Immature natural killer cell (primary cell): ENCODE data around the gene AADACL2. TPM values are rescaled to one million over a fixed set of nuclear protein-coding genes. Genes with fewer than 3 reads are reported as not detected.

Source experiments
- DNase-seq, 3 donors: peaks; one replicate each; pipeline ENCODE4 v3.0.0; 2022; ENCODE audit warnings: mixed read lengths in 1 of 3
- H3K27ac Mint-ChIP-seq, 6 donors: one replicate each; pipeline ENCODE4 v1.8.0; 2020; ENCODE audit warnings: mixed read lengths in 6 of 6, mild to moderate bottlenecking in 5 of 6, inconsistent platforms in 4 of 6, moderate library complexity in 3 of 6
- H3K27me3 Mint-ChIP-seq, 3 donors: one replicate each; pipeline ENCODE4 v1.8.0; 2020 to 2021; ENCODE audit warnings: low read depth in 3 of 3, mild to moderate bottlenecking in 3 of 3, mixed read lengths in 3 of 3, moderate library complexity in 3 of 3, inconsistent platforms in 1 of 3
- H3K36me3 Mint-ChIP-seq, 3 donors: one replicate each; pipeline ENCODE4 v1.8.0; 2020; ENCODE audit warnings: mixed read lengths in 3 of 3, inconsistent platforms in 2 of 3, mild to moderate bottlenecking in 2 of 3
- H3K4me1 Mint-ChIP-seq, 2 donors: one replicate each; pipeline ENCODE4 v1.8.0; 2020; ENCODE audit warnings: inconsistent platforms in 2 of 2, mild to moderate bottlenecking in 2 of 2, mixed read lengths in 2 of 2, moderate library complexity in 1 of 2
- H3K4me3 Mint-ChIP-seq, 5 donors: one replicate each; pipeline ENCODE4 v1.8.0; 2020; ENCODE audit warnings: mild to moderate bottlenecking in 5 of 5, mixed read lengths in 5 of 5, inconsistent platforms in 3 of 5, moderate library complexity in 3 of 5
- H3K9me3 Mint-ChIP-seq, 6 donors: one replicate each; pipeline ENCODE4 v1.8.0; 2020; ENCODE audit warnings: mild to moderate bottlenecking in 6 of 6, mixed read lengths in 6 of 6, inconsistent platforms in 4 of 6, moderate library complexity in 3 of 6
- polyA plus RNA-seq, 3 donors: library from polyadenylated mRNA; unstranded; fragments of 300-500 nt; fragmentation: Illumina TruSeq; gene quantifications; one replicate each; pipeline ENCODE4 v1.2.3, GENCODE V29; 2021

Gene AADACL2
- polyA plus RNA-seq, 3 donors from 2014 or later = not detected

- no peak for DNase-seq
- Mint-ChIP-seq H3K27me3 (peaks cover 0 to 3% (median 0%) of the 10 kb centered on the region in 3 donors), H3K27ac (no peak overlapping the region), H3K4me1 (no peaks in the 10 kb centered on the region), H3K4me3 (no peak overlapping the region), H3K9me3 (no peaks in the 10 kb centered on the region), H3K36me3 (peaks cover 0 to 3% (median 0%) of the 10 kb centered on the region in 3 donors)
These were observed 61.5 kb downstream of the AADACL2 start for GRCh38 chr3:151795276-151795675.

GRCh38 chr3:151796105-151796680 is 62.5 kb downstream of the AADACL2 start:
- H3K9me3 Mint-ChIP-seq = no peaks in the 10 kb centered on the region
- no peak for DNase-seq
- no peak overlapping the region for H3K4me3 Mint-ChIP-seq
- H3K27me3 Mint-ChIP-seq = no peaks in the 10 kb centered on the region
- H3K36me3 Mint-ChIP-seq = peaks cover 0 to 3% (median 0%) of the 10 kb centered on the region in 3 donors
- H3K27ac Mint-ChIP-seq = no peak overlapping the region
- no peaks in the 10 kb centered on the region for H3K4me1 Mint-ChIP-seq

- Mint-ChIP-seq H3K27ac (no peak overlapping the region), H3K36me3 (peaks cover 0 to 3% (median 0%) of the 10 kb centered on the region in 3 donors), H3K4me1 (no peaks in the 10 kb centered on the region), H3K4me3 (no peak overlapping the region), H3K27me3 (peaks cover 0 to 3% (median 2%) of the 10 kb centered on the region in 3 donors), H3K9me3 (no peaks in the 10 kb centered on the region)
- no peak for DNase-seq
These were observed 64.7 kb downstream of the AADACL2 start for GRCh38 chr3:151798466-151798865.

- Mint-ChIP-seq H3K4me3 (no peak overlapping the region), H3K9me3 (no peaks in the 10 kb centered on the region), H3K36me3 (no peaks in the 10 kb centered on the region), H3K27ac (no peak overlapping the region), H3K27me3 (peaks cover 0 to 3% (median 2%) of the 10 kb centered on the region in 3 donors), H3K4me1 (no peaks in the 10 kb centered on the region)
- DNase-seq = no peak
These were observed 66.7 kb downstream of the AADACL2 start for GRCh38 chr3:151800431-151800830.

- H3K4me1 Mint-ChIP-seq = no peaks in the 10 kb centered on the region
- H3K9me3 Mint-ChIP-seq = peaks cover 3 to 8% (median 7%) of the 10 kb centered on the region in 6 donors
- no peak for DNase-seq
- H3K4me3 Mint-ChIP-seq = no peak overlapping the region
- peaks cover 0 to 4% (median 4%) of the 10 kb centered on the region in 3 donors for H3K36me3 Mint-ChIP-seq
- peaks cover 0 to 8% (median 4%) of the 10 kb centered on the region in 3 donors for H3K27me3 Mint-ChIP-seq
- no peak overlapping the region for H3K27ac Mint-ChIP-seq
These were observed 70.5 kb downstream of the AADACL2 start for GRCh38 chr3:151804267-151804666.

- Mint-ChIP-seq H3K36me3 (peaks cover 0 to 4% (median 4%) of the 10 kb centered on the region in 3 donors), H3K4me3 (no peak overlapping the region), H3K4me1 (no peaks in the 10 kb centered on the region), H3K27me3 (peaks cover 0 to 8% (median 4%) of the 10 kb centered on the region in 3 donors), H3K27ac (no peak overlapping the region), H3K9me3 (peaks cover 3 to 8% (median 7%) of the 10 kb centered on the region in 6 donors)
- no peak for DNase-seq
These were observed 73.1 kb downstream of the AADACL2 start for GRCh38 chr3:151806838-151807237.

Other genes with a start within 250 kb of the AADACL2 start
- not detected for gene AADAC, start 80.2 kb downstream of the AADACL2 start, polyA plus RNA-seq
- gene SUCNR1, start 139.7 kb downstream of the AADACL2 start, polyA plus RNA-seq = under 1 TPM in 2 of 3 donors, not detected in 1; 0.06 to 0.12 TPM